A673 (cell line): ENCODE results near the gene USP3.

Experiments used
- EZH2 ChIP-seq: fragments of 200-600 bp; sonication (generic); IDR thresholded peaks from 2 replicates; pipeline ENCODE4 v1.6.1; 2017; ENCODE audit warnings: borderline replicate concordance, low read depth, mild to moderate bottlenecking, mixed read lengths, antibody characterized with exemption, low read length; ENCODE audit not compliant: poor library complexity, severe bottlenecking
- TF ChIP-seq, protein P1 (sequence below): fragments of 300-800, 200-600 bp; sonication (generic); conservative IDR thresholded peaks from 2 replicates; pipeline ENCODE4 v1.5.1; 2017; ENCODE audit warnings: low read depth, mild to moderate bottlenecking, antibody characterized with exemption, low read length, moderate library complexity, mixed read lengths

GRCh38 chr15:63484433-63485186, 19.8 kb upstream of the USP3 start:
- TF ChIP-seq, protein P1, sequence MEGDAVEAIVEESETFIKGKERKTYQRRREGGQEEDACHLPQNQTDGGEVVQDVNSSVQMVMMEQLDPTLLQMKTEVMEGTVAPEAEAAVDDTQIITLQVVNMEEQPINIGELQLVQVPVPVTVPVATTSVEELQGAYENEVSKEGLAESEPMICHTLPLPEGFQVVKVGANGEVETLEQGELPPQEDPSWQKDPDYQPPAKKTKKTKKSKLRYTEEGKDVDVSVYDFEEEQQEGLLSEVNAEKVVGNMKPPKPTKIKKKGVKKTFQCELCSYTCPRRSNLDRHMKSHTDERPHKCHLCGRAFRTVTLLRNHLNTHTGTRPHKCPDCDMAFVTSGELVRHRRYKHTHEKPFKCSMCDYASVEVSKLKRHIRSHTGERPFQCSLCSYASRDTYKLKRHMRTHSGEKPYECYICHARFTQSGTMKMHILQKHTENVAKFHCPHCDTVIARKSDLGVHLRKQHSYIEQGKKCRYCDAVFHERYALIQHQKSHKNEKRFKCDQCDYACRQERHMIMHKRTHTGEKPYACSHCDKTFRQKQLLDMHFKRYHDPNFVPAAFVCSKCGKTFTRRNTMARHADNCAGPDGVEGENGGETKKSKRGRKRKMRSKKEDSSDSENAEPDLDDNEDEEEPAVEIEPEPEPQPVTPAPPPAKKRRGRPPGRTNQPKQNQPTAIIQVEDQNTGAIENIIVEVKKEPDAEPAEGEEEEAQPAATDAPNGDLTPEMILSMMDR: no peak
- TF ChIP-seq EZH2: no peak
